Caco-2 (cell line): ENCODE data around the gene FBLN5. TPM values are rescaled to one million over a fixed set of nuclear protein-coding genes. Genes with fewer than 3 reads are reported as not detected.

Experiments
- BruUV-seq: library from RNA; stranded (reverse); fragments of 400-500 nt; replicated peaks from 2 replicates; lab custom pipeline; 2021; lab: Mats Ljungman, UMichigan
- CTCF ChIA-PET: fragments of 300-600 bp; sonication (Branson Sonifier 250); formaldehyde crosslinking; loops from one replicate; lab custom pipeline; 2022; ENCODE audit warnings: antibody characterized with exemption; lab: Charles Lee
- POLR2A ChIA-PET: fragments of 300-600 bp; sonication (Branson Sonifier 250); formaldehyde crosslinking; loops from one replicate; lab custom pipeline; 2022; ENCODE audit warnings: antibody characterized with exemption; lab: Charles Lee
- DNase-seq, 2 experiments: peaks; one replicate each; pipeline versions ENCODE4 v3.0.0 to v3.0.0-alpha.2; 2020 to 2022
- H3K27me3 ChIP-seq: replicated peaks from 2 replicates; pipeline ENCODE4 v1.6.0; 2011; ENCODE audit warnings: low read length; ENCODE audit not compliant: control insufficient read depth, insufficient read depth
- H3K36me3 ChIP-seq: 2 replicates; pipeline ENCODE4 v1.5.1; 2011; ENCODE audit warnings: low read length; ENCODE audit not compliant: control insufficient read depth, insufficient read depth
- H3K4me1 ChIP-seq: fragments of 250-450 bp; sonication (Bioruptor Pico); 2 replicates; pipeline ENCODE4 v1.5.1; 2020; ENCODE audit warnings: mild to moderate bottlenecking
- H3K4me3 ChIP-seq: 2 replicates; pipeline ENCODE4 v1.5.1; 2011; ENCODE audit warnings: low read depth, mild to moderate bottlenecking, control low read depth, low read length
- H3K9me3 ChIP-seq: fragments of 250-450 bp; sonication (Bioruptor Pico); 2 replicates; pipeline ENCODE4 v1.5.1; 2020; ENCODE audit warnings: mild to moderate bottlenecking, moderate library complexity
- H3K27ac Mint-ChIP-seq: one replicate; pipeline ENCODE4 v1.8.0; 2022; ENCODE audit warnings: mixed read lengths; ENCODE audit not compliant: unreplicated experiment
- H3K27me3 Mint-ChIP-seq: one replicate; pipeline ENCODE4 v1.8.0; 2022; ENCODE audit warnings: mixed read lengths; ENCODE audit not compliant: insufficient read depth, unreplicated experiment
- H3K36me3 Mint-ChIP-seq: one replicate; pipeline ENCODE4 v1.8.0; 2022; ENCODE audit warnings: mild to moderate bottlenecking, mixed read lengths; ENCODE audit not compliant: insufficient read depth, unreplicated experiment
- H3K4me1 Mint-ChIP-seq: one replicate; pipeline ENCODE4 v1.8.0; 2022; ENCODE audit warnings: low read depth, mixed read lengths; ENCODE audit not compliant: unreplicated experiment
- H3K4me3 Mint-ChIP-seq: one replicate; pipeline ENCODE4 v1.8.0; 2022; ENCODE audit warnings: mild to moderate bottlenecking, moderate library complexity, mixed read lengths; ENCODE audit not compliant: unreplicated experiment
- H3K9me3 Mint-ChIP-seq: one replicate; pipeline ENCODE4 v1.8.0; 2022; ENCODE audit warnings: mixed read lengths; ENCODE audit not compliant: unreplicated experiment
- intact Hi-C: fragments of 100-400 bp; cut with micrococcal nuclease; formaldehyde crosslinking; loops from one replicate; pipeline ENCODE4 v1.10.0; 2022; ENCODE audit not compliant: unreplicated experiment
- total RNA-seq: library from RNA; stranded (reverse); gene quantifications from 2 replicates; pipeline ENCODE4 v1.2.3, GENCODE V29; 2022
- TF ChIP-seq, protein P1 (sequence below), 2 experiments: fragments of 200-600 bp in 1 of 2; IDR thresholded peaks; 1 replicate in 1 of 2; 2 replicates in 1 of 2; pipeline versions ENCODE4 v1.5.1 to v1.8.0; 2011 to 2022; ENCODE audit warnings: antibody characterized with exemption in 1 of 2, control low read depth in 1 of 2, inconsistent platforms in 1 of 2, low read depth in 1 of 2, low read length in 1 of 2, mild to moderate bottlenecking in 1 of 2, moderate library complexity in 1 of 2; ENCODE audit not compliant: insufficient read depth in 1 of 2, severe bottlenecking in 1 of 2, unreplicated experiment in 1 of 2

Gene FBLN5
- total RNA-seq, 1 experiment from 2014 or later, result 13.9 TPM

- no peaks in the 10 kb centered on the region for H3K36me3 ChIP-seq
- no peaks in the 10 kb centered on the region for H3K9me3 Mint-ChIP-seq
- H3K36me3 Mint-ChIP-seq, result no peaks in the 10 kb centered on the region
- H3K27ac Mint-ChIP-seq, result no peak overlapping the region
- no peak overlapping the region for H3K4me3 Mint-ChIP-seq
- H3K27me3 ChIP-seq, result no peaks in the 10 kb centered on the region
- no peak overlapping the region for H3K4me3 ChIP-seq
- TF ChIP-seq, protein P1, sequence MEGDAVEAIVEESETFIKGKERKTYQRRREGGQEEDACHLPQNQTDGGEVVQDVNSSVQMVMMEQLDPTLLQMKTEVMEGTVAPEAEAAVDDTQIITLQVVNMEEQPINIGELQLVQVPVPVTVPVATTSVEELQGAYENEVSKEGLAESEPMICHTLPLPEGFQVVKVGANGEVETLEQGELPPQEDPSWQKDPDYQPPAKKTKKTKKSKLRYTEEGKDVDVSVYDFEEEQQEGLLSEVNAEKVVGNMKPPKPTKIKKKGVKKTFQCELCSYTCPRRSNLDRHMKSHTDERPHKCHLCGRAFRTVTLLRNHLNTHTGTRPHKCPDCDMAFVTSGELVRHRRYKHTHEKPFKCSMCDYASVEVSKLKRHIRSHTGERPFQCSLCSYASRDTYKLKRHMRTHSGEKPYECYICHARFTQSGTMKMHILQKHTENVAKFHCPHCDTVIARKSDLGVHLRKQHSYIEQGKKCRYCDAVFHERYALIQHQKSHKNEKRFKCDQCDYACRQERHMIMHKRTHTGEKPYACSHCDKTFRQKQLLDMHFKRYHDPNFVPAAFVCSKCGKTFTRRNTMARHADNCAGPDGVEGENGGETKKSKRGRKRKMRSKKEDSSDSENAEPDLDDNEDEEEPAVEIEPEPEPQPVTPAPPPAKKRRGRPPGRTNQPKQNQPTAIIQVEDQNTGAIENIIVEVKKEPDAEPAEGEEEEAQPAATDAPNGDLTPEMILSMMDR (IDR thresholded peaks at IDR 0.05; ENCODE audit: insufficient read depth in 1 of 2, low read depth in 1 of 2, low read length in 1 of 2, severe bottlenecking in 1 of 2, unreplicated experiment in 1 of 2), result peak in 1 of 2 experiments; percentile 23
- H3K4me1 ChIP-seq, result no peaks in the 10 kb centered on the region
- peak in 1 of 2 experiments; percentile 34 for DNase-seq
- H3K27me3 Mint-ChIP-seq, result no peaks in the 10 kb centered on the region
- H3K4me1 Mint-ChIP-seq, result no peaks in the 10 kb centered on the region
- no peaks in the 10 kb centered on the region for H3K9me3 ChIP-seq
- ChIA-PET POLR2A (no interaction called here), CTCF (interaction anchor here (0.7 to 1.7 kb wide), 9 partner anchors 11 to 209 kb away, joined by 3 to 18 read pairs (median 3); no protein-coding TSS in a partner anchor)
- intact Hi-C loops, result loop anchor here (1.0 to 5.0 kb wide), 2 partner anchors 34 to 53 kb away; no protein-coding TSS in a partner anchor
- no TSS peak for BruUV-seq
These were observed 88.8 kb downstream of the FBLN5 start for GRCh38 chr14:91858536-91859275.

DNA sequence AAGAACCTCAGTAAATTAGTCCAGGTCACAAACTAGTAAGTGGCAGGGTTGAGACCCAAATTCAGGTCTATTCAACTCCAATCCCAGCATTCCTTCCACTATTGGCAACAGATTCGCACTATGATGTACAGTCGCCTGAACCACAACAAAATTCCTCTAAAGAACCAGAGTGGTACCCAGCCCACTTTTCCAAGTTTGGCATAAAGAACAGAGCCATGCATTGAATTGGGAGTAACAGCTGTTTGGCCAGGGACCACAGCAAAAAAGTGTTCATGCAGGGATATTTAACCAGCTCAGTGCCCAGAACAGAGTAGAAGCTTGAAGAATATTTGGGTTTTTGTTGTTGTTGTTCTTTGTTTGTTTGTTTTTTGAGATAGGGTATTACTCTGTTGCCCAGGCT is 89.9 kb downstream of the FBLN5 start:
- BruUV-seq, result no TSS peak

GRCh38 chr14:91854327-91854934 is 93.1 kb downstream of the FBLN5 start:
- H3K4me3 ChIP-seq, result no peak overlapping the region
- Mint-ChIP-seq H3K4me3 (no peak overlapping the region), H3K27me3 (no peaks in the 10 kb centered on the region), H3K4me1 (no peaks in the 10 kb centered on the region), H3K36me3 (no peaks in the 10 kb centered on the region), H3K9me3 (no peaks in the 10 kb centered on the region), H3K27ac (no peak overlapping the region)
- H3K27me3 ChIP-seq, result no peaks in the 10 kb centered on the region
- DNase-seq, result no peak
- H3K9me3 ChIP-seq, result no peaks in the 10 kb centered on the region
- no TSS peak for BruUV-seq
- intact Hi-C loops, result no loop called here
- H3K36me3 ChIP-seq, result no peaks in the 10 kb centered on the region
- H3K4me1 ChIP-seq, result no peaks in the 10 kb centered on the region
- POLR2A ChIA-PET, result no interaction called here
- TF ChIP-seq, protein P1 (IDR thresholded peaks at IDR 0.05; ENCODE audit: insufficient read depth in 1 of 2, low read depth in 1 of 2, low read length in 1 of 2, severe bottlenecking in 1 of 2, unreplicated experiment in 1 of 2), result no peak
- CTCF ChIA-PET, result no interaction called here

More for the DNA sequence above, 89.9 kb downstream of the FBLN5 start:
- Mint-ChIP-seq H3K4me3 (no peak overlapping the region), H3K4me1 (no peaks in the 10 kb centered on the region), H3K36me3 (no peaks in the 10 kb centered on the region), H3K27me3 (no peaks in the 10 kb centered on the region), H3K9me3 (no peaks in the 10 kb centered on the region), H3K27ac (no peak overlapping the region)
- POLR2A ChIA-PET, result no interaction called here
- Histone ChIP-seq H3K4me1 (no peaks in the 10 kb centered on the region), H3K36me3 (no peaks in the 10 kb centered on the region), H3K9me3 (no peaks in the 10 kb centered on the region), H3K27me3 (no peaks in the 10 kb centered on the region), H3K4me3 (no peak overlapping the region)
- DNase-seq, result no peak
- intact Hi-C loops, result loop anchor here (5.0 kb wide), 1 partner anchor 35 kb away; no protein-coding TSS in a partner anchor
- CTCF ChIA-PET, result no interaction called here
- TF ChIP-seq, protein P1 (IDR thresholded peaks at IDR 0.05; ENCODE audit: insufficient read depth in 1 of 2, low read depth in 1 of 2, low read length in 1 of 2, severe bottlenecking in 1 of 2, unreplicated experiment in 1 of 2), result no peak
